Stimulated activated CD4-positive, alpha-beta T cell treated with anti-CD3 and anti-CD28 coated beads, Interleukin-15, amount 100 ng/mL, for 1 hour (primary cell): Measurements from ENCODE around the gene RC3H1.
"Not testable (repeated sequence)": the region's sequence is repeated elsewhere in the genome, so short reads cannot be mapped to it uniquely, and the experiment has no call there.

Experiments used
- DNase-seq, 2 donors: peaks; one replicate each; pipeline ENCODE4 v3.0.0-alpha.2; 2020; ENCODE audit warnings: low read depth in 1 of 2, low spot score in 1 of 2

Gene RC3H1

GRCh38 chr1:173948594-173948993, 73.6 kb downstream of the RC3H1 start:
- no peak for DNase-seq

- DNase-seq = no peak
These were observed 75.7 kb downstream of the RC3H1 start for GRCh38 chr1:173946380-173946921.

- no peak for DNase-seq
These were observed 85.1 kb downstream of the RC3H1 start for GRCh38 chr1:173937062-173937461.

- no peak for DNase-seq
These were observed 87.7 kb downstream of the RC3H1 start for GRCh38 chr1:173934440-173934839.

- not testable (repeated sequence) for DNase-seq
These were observed 91.6 kb downstream of the RC3H1 start for GRCh38 chr1:173930541-173930940.

GRCh38 chr1:173925306-173926242, 96.6 kb downstream of the RC3H1 start:
- DNase-seq = no peak

GRCh38 chr1:173920861-173921260, 101.3 kb downstream of the RC3H1 start:
- DNase-seq = no peak

GRCh38 chr1:173917635-173918493, 104.3 kb downstream of the RC3H1 start:
- DNase-seq = no peak

GRCh38 chr1:173917149-173917548, 105.0 kb downstream of the RC3H1 start, which contains the start of gene SERPINC1:
TSS of gene SERPINC1 (minus strand) at chr1:173917327. CDS start at chr1:173917259, 68 bp downstream.
- DNase-seq = no peak

GRCh38 chr1:173916667-173917066, 105.5 kb downstream of the RC3H1 start:
- DNase-seq = no peak

GRCh38 chr1:173915596-173915995, 106.6 kb downstream of the RC3H1 start:
- no peak for DNase-seq

GRCh38 chr1:173914366-173914871, 107.7 kb downstream of the RC3H1 start:
- DNase-seq = no peak

- no peak for DNase-seq
These were observed 109.0 kb downstream of the RC3H1 start for GRCh38 chr1:173913111-173913510.

GRCh38 chr1:173903827-173904531, 118.2 kb downstream of the RC3H1 start:
- no peak for DNase-seq

GRCh38 chr1:173900992-173901391, 121.2 kb downstream of the RC3H1 start:
- DNase-seq = no peak

GRCh38 chr1:173900427-173900826, 121.7 kb downstream of the RC3H1 start:
- no peak for DNase-seq

GRCh38 chr1:173894189-173894588, 128.0 kb downstream of the RC3H1 start:
- DNase-seq = no peak

- no peak for DNase-seq
These were observed 128.5 kb downstream of the RC3H1 start for GRCh38 chr1:173893611-173894010.

GRCh38 chr1:173889885-173890284, 132.3 kb downstream of the RC3H1 start:
- no peak for DNase-seq

- DNase-seq = no peak
These were observed 133.4 kb downstream of the RC3H1 start for GRCh38 chr1:173888749-173889148.

GRCh38 chr1:173887627-173888026, 134.5 kb downstream of the RC3H1 start:
- no peak for DNase-seq
